ENCODE measurements around the gene TNFRSF19. TPM values are rescaled to one million over a fixed set of nuclear protein-coding genes. Genes with fewer than 3 reads are reported as not detected.

Gene TNFRSF19
- total RNA-seq, 2 donors from 2014 or later, result 5.4 to 6.9 TPM

- DNase-seq (no peak), ATAC-seq (no peak)
- Histone ChIP-seq H3K36me3 (replicated peaks in 1 of 2; ENCODE audit: insufficient read depth in 1 of 2, low read depth in 2 of 2) (no peaks in the 10 kb centered on the region), H3K4me3 (no peak overlapping the region), H3K27me3 (no peaks in the 10 kb centered on the region), H3K9me3 (no peaks in the 10 kb centered on the region), H3K4me1 (no peaks in the 10 kb centered on the region), H3K27ac (no peak overlapping the region)
- TF ChIP-seq CTCF (IDR thresholded peaks at IDR 0.05) (no peak), POLR2A (IDR thresholded peaks at IDR 0.05) (no peak)
- intact Hi-C loops (cut with DNase I), result no loop called here
- WGBS, 2 donors, result 85 to 87% methylated on average over 4 of the region's 4 CpGs
These were observed 73.3 kb downstream of the TNFRSF19 start for GRCh38 chr13:23643338-23644125.

GRCh38 chr13:23644126-23644419 lies 73.9 kb downstream of the TNFRSF19 start:
- Histone ChIP-seq H3K36me3 (replicated peaks in 1 of 2; ENCODE audit: insufficient read depth in 1 of 2, low read depth in 2 of 2) (no peaks in the 10 kb centered on the region), H3K27me3 (no peaks in the 10 kb centered on the region), H3K27ac (no peak overlapping the region), H3K4me1 (no peaks in the 10 kb centered on the region), H3K9me3 (no peaks in the 10 kb centered on the region), H3K4me3 (no peak overlapping the region)
- TF ChIP-seq POLR2A (IDR thresholded peaks at IDR 0.05) (no peak), CTCF (IDR thresholded peaks at IDR 0.05) (no peak)
- intact Hi-C loops (cut with DNase I), result no loop called here
- DNase-seq, result no peak
- 63 to 71% methylated on average over 2 of the region's 2 CpGs for WGBS, 2 donors
- ATAC-seq, result no peak

GRCh38 chr13:23644527-23645138 lies 74.4 kb downstream of the TNFRSF19 start:
- Histone ChIP-seq H3K4me3 (no peak overlapping the region), H3K27me3 (no peaks in the 10 kb centered on the region), H3K27ac (no peak overlapping the region), H3K36me3 (replicated peaks in 1 of 2; ENCODE audit: insufficient read depth in 1 of 2, low read depth in 2 of 2) (no peaks in the 10 kb centered on the region), H3K4me1 (no peaks in the 10 kb centered on the region), H3K9me3 (no peaks in the 10 kb centered on the region)
- 74 to 80% methylated on average over 5 of the region's 5 CpGs for WGBS, 2 donors
- ATAC-seq (no peak), DNase-seq (no peak)
- TF ChIP-seq POLR2A (IDR thresholded peaks at IDR 0.05), result no peak
- intact Hi-C loops (cut with DNase I), result no loop called here

GRCh38 chr13:23645851-23646250 lies 75.6 kb downstream of the TNFRSF19 start:
- H3K4me3 ChIP-seq, result no peak overlapping the region
- H3K27me3 ChIP-seq, result no peaks in the 10 kb centered on the region
- no peak overlapping the region for H3K27ac ChIP-seq
- no peaks in the 10 kb centered on the region for H3K4me1 ChIP-seq
- no peak for TF ChIP-seq CTCF (IDR thresholded peaks at IDR 0.05)
- TF ChIP-seq POLR2A (IDR thresholded peaks at IDR 0.05), result no peak
- WGBS, 2 donors, result 94 to 97% methylated on average over 5 of the region's 5 CpGs
- DNase-seq (no peak), ATAC-seq (no peak)
- intact Hi-C loops (cut with DNase I), result no loop called here
- no peaks in the 10 kb centered on the region for H3K9me3 ChIP-seq
- H3K36me3 ChIP-seq (replicated peaks in 1 of 2; ENCODE audit: insufficient read depth in 1 of 2, low read depth in 2 of 2), result no peaks in the 10 kb centered on the region

GRCh38 chr13:23651439-23651838 lies 81.2 kb downstream of the TNFRSF19 start:
- Histone ChIP-seq H3K36me3 (replicated peaks in 1 of 2; ENCODE audit: insufficient read depth in 1 of 2, low read depth in 2 of 2) (no peaks in the 10 kb centered on the region), H3K27me3 (no peaks in the 10 kb centered on the region), H3K9me3 (no peaks in the 10 kb centered on the region), H3K4me1 (peaks cover 6% of the 10 kb centered on the region), H3K4me3 (no peak overlapping the region), H3K27ac (no peak overlapping the region)
- ATAC-seq (no peak), DNase-seq (no peak)
- TF ChIP-seq CTCF (IDR thresholded peaks at IDR 0.05) (no peak), POLR2A (IDR thresholded peaks at IDR 0.05) (no peak)
- intact Hi-C loops (cut with DNase I), result no loop called here
- WGBS, 2 donors, result 65 to 80% methylated on average over 1 of the region's 1 CpG

All from body of pancreas (tissue), 4 donors.